WTC11 (cell line): ENCODE measurements around the gene CACNA1A.

Experiments used
- NR2C2 ChIP-seq: sonication (generic); formaldehyde crosslinking; IDR thresholded peaks from 2 replicates; pipeline ENCODE4 v1.8.0; 2022; ENCODE audit warnings: mild to moderate bottlenecking, missing genetic modification reagents
- SMAD3 ChIP-seq: sonication (generic); formaldehyde crosslinking; IDR thresholded peaks from 2 replicates; pipeline ENCODE4 v1.8.0; 2022; ENCODE audit warnings: missing genetic modification reagents, mild to moderate bottlenecking, borderline replicate concordance
- SP1 ChIP-seq: sonication (generic); formaldehyde crosslinking; conservative IDR thresholded peaks from 2 replicates; pipeline ENCODE4 v1.8.1; 2022; ENCODE audit warnings: missing genetic modification reagents
- TEAD4 ChIP-seq: sonication (generic); formaldehyde crosslinking; IDR thresholded peaks from 2 replicates; pipeline ENCODE4 v1.8.0; 2022; ENCODE audit warnings: mild to moderate bottlenecking, missing genetic modification reagents
- TF ChIP-seq, protein P1 (sequence below): sonication (generic); formaldehyde crosslinking; IDR thresholded peaks from 2 replicates; pipeline ENCODE4 v1.8.1; 2023; ENCODE audit warnings: mild to moderate bottlenecking, moderate library complexity, missing genetic modification reagents
- TF ChIP-seq, protein P2 (sequence below): sonication (generic); formaldehyde crosslinking; IDR thresholded peaks from 2 replicates; pipeline ENCODE4 v1.8.1; 2022; ENCODE audit warnings: missing genetic modification reagents, borderline replicate concordance
- TF ChIP-seq, protein P3 (sequence below): fragments of 200-600 bp; IDR thresholded peaks from 2 replicates; pipeline ENCODE4 v1.8.0; 2022; ENCODE audit warnings: antibody characterized with exemption

DNA sequence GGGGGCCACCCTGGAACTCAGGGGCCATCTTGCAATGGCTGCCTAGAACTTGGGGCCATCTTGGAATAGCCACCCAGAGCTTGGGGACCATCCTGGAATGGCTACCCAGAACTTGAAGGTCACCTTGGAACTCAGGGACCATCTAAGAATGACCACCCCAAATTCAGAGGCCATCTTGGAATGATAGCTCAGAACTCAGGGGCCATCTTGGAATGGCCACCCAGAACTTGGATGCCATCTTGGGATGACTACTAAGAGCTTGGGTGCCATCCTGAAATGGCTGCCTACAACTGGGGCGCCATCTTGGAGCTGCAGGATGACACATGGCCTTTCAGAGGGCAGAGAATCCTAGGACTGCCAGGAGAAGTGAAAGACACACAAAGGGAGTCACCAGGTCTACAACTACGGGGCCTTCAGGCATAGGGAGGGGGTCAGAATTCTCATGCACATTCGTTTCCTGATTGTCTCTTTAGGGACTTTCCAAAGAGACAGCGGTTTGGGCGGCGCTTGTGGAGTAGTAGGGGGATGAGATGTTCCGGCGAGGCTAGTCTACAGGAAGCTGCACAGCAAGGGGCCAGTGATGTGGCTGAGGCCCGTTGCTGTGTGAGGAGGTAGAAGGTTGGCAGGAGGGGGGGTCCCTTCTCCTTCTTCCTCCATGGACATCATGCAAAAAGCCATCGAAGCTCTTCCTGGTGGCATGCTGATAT, 231.1 kb downstream of the CACNA1A start:
- TF ChIP-seq TEAD4 (CRISPR knock-in tag) (no peak), NR2C2 (CRISPR knock-in tag) (no peak), SMAD3 (CRISPR knock-in tag) (no peak), SP1 (no peak)
- TF ChIP-seq, protein P1, sequence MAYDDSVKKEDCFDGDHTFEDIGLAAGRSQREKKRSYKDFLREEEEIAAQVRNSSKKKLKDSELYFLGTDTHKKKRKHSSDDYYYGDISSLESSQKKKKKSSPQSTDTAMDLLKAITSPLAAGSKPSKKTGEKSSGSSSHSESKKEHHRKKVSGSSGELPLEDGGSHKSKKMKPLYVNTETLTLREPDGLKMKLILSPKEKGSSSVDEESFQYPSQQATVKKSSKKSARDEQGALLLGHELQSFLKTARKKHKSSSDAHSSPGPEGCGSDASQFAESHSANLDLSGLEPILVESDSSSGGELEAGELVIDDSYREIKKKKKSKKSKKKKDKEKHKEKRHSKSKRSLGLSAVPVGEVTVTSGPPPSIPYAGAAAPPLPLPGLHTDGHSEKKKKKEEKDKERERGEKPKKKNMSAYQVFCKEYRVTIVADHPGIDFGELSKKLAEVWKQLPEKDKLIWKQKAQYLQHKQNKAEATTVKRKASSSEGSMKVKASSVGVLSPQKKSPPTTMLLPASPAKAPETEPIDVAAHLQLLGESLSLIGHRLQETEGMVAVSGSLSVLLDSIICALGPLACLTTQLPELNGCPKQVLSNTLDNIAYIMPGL (CRISPR knock-in tag) = no peak
- TF ChIP-seq, protein P2, sequence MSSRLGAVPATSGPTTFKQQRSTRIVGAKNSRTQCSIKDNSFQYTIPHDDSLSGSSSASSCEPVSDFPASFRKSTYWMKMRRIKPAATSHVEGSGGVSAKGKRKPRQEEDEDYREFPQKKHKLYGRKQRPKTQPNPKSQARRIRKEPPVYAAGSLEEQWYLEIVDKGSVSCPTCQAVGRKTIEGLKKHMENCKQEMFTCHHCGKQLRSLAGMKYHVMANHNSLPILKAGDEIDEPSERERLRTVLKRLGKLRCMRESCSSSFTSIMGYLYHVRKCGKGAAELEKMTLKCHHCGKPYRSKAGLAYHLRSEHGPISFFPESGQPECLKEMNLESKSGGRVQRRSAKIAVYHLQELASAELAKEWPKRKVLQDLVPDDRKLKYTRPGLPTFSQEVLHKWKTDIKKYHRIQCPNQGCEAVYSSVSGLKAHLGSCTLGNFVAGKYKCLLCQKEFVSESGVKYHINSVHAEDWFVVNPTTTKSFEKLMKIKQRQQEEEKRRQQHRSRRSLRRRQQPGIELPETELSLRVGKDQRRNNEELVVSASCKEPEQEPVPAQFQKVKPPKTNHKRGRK (CRISPR knock-in tag) = no peak
- TF ChIP-seq, protein P3, sequence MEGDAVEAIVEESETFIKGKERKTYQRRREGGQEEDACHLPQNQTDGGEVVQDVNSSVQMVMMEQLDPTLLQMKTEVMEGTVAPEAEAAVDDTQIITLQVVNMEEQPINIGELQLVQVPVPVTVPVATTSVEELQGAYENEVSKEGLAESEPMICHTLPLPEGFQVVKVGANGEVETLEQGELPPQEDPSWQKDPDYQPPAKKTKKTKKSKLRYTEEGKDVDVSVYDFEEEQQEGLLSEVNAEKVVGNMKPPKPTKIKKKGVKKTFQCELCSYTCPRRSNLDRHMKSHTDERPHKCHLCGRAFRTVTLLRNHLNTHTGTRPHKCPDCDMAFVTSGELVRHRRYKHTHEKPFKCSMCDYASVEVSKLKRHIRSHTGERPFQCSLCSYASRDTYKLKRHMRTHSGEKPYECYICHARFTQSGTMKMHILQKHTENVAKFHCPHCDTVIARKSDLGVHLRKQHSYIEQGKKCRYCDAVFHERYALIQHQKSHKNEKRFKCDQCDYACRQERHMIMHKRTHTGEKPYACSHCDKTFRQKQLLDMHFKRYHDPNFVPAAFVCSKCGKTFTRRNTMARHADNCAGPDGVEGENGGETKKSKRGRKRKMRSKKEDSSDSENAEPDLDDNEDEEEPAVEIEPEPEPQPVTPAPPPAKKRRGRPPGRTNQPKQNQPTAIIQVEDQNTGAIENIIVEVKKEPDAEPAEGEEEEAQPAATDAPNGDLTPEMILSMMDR = no peak
